Measurements from ENCODE around the gene ATP1A1.

ATP1A1 gene

GRCh38 chr1:116345843-116346242 lies 27.2 kb upstream of the ATP1A1 start:
- no peak for FAIRE-seq

- no peak for FAIRE-seq
Observed at GRCh38 chr1:116346943-116347673, 25.9 kb upstream of the ATP1A1 start.

- FAIRE-seq, result no peak
Observed at GRCh38 chr1:116347696-116348095, 25.3 kb upstream of the ATP1A1 start.

GRCh38 chr1:116350097-116350645 lies 22.9 kb upstream of the ATP1A1 start:
- no peak for FAIRE-seq

GRCh38 chr1:116351914-116352313 lies 21.1 kb upstream of the ATP1A1 start:
- no peak for FAIRE-seq

GRCh38 chr1:116352349-116352813 lies 20.7 kb upstream of the ATP1A1 start:
- FAIRE-seq, result no peak

- FAIRE-seq, result no peak
Observed at GRCh38 chr1:116353155-116353554, 19.9 kb upstream of the ATP1A1 start.

- FAIRE-seq, result no peak
Observed at GRCh38 chr1:116356067-116356466, 17.0 kb upstream of the ATP1A1 start.

GRCh38 chr1:116356673-116357072 lies 16.4 kb upstream of the ATP1A1 start:
- no peak for FAIRE-seq

- FAIRE-seq, result no peak
Observed at GRCh38 chr1:116357487-116357886, 15.6 kb upstream of the ATP1A1 start.

- FAIRE-seq, result no peak
Observed at GRCh38 chr1:116359060-116359830, 13.8 kb upstream of the ATP1A1 start.

GRCh38 chr1:116359871-116360270 lies 13.2 kb upstream of the ATP1A1 start:
- no peak for FAIRE-seq

GRCh38 chr1:116360429-116361173 lies 12.4 kb upstream of the ATP1A1 start:
- no peak for FAIRE-seq

- no peak for FAIRE-seq
Observed at GRCh38 chr1:116361648-116362047, 11.4 kb upstream of the ATP1A1 start.

GRCh38 chr1:116362050-116362449 lies 11.0 kb upstream of the ATP1A1 start:
- FAIRE-seq, result no peak

- FAIRE-seq, result no peak
Observed at GRCh38 chr1:116365353-116365780, 7.7 kb upstream of the ATP1A1 start.

- FAIRE-seq, result no peak
Observed at GRCh38 chr1:116365857-116366256, 7.2 kb upstream of the ATP1A1 start.

- FAIRE-seq, result no peak
Observed at GRCh38 chr1:116367256-116367945, 5.6 kb upstream of the ATP1A1 start.

- no peak for FAIRE-seq
Observed at GRCh38 chr1:116368241-116368640, 4.8 kb upstream of the ATP1A1 start.

- FAIRE-seq, result no peak
Observed at GRCh38 chr1:116370181-116370580, 2.9 kb upstream of the ATP1A1 start.

- FAIRE-seq, result no peak
Observed at GRCh38 chr1:116371752-116372151, 1.3 kb upstream of the ATP1A1 start.

GRCh38 chr1:116372191-116372590 lies 853 bp upstream of the ATP1A1 start:
- FAIRE-seq, result no peak

All from G401.6 (cell line).